22Rv1 (cell line): ENCODE results near the gene SCD.
A peak's percentile ranks its signal among the peaks of the same experiment; 100 is the strongest.

Experiments
- H3K27ac ChIP-seq: fragments of 450-650 bp; 2 replicates; pipeline ENCODE4 v1.5.1; 2017
- CTCF ChIP-seq: fragments of 450-650 bp; IDR thresholded peaks from 2 replicates; pipeline ENCODE4 v1.5.1; 2017; ENCODE audit warnings: mild to moderate bottlenecking
- ZFX ChIP-seq: fragments of 450-650 bp; IDR thresholded peaks from 2 replicates; pipeline ENCODE4 v1.6.1; 2017; ENCODE audit warnings: antibody characterized with exemption, borderline replicate concordance

SCD gene

DNA sequence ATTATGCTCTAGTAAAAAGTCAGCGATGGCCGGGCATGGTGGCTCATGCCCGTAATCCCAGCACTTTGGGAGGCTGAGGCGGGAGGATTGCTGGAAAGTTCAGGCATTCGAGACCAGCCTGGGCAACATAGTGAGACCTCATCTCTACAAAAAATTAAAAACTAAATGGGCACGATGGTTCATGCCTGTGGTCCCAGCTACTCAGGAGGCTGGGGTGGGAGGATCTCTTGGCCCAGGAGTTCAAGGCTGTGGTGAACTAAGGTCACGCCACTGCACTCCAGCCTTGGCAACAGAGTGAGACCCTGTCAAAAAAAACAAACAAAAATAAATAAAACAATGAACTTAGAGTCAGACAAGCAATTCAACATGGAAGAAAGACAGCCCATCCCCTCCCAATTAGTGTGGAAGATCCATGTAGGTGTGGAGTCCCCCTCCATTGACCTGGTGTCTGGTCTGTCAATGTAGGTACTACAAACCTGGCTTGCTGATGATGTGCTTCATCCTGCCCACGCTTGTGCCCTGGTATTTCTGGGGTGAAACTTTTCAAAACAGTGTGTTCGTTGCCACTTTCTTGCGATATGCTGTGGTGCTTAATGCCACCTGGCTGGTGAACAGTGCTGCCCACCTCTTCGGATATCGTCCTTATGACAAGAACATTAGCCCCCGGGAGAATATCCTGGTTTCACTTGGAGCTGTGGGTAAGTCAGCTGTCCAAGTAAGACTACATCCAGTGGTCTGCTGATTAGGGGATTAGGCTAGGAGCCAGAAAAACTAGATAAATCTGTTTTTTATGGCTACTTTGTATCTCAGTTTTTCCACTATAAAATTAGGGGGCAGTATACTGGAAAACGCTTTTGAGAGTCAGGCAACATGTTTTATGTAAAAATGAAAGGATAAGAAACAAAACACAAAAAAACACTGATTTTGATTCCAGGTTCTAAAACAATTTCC, 9.3 kb downstream of the SCD start:
- peak overlapping the region; percentile 89 for H3K27ac ChIP-seq
- TF ChIP-seq CTCF (no peak), ZFX (no peak)

DNA sequence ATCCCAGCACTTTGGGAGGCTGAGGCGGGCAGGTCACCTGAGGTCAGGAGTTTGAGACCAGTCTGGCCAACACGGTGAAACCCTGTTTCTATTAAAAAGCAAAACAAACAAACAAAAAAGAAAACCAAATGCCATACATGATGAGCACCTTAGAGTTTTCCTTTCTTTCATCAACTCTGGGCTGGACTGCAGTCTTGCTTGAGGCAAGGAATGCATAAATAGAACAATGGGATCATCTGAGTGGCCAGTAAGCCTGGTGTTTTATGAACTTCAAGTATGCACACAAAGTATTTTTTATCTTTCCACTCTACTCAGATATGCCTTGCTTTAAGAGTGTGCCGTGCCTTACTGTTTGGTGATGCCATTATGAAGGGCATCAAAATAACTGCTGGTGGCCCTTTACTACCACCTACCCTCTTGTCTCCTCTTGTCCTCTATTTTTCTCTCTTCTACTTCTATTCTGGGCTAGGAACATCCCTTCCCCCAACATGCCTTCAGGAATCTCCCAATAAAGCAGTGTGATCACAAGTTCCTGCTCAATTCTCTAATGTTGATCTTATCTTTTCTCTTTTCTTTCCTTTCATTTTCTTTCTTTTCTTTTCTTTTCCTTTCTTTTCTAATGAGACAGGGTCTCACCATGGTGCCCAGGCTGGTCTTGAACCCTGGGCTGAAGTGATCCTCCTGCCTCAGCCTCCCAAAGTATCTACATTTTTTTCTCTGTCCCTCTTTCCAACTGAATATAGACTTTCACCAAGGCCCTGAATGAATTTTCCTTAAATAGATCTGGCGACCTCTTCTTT, 10.2 kb downstream of the SCD start:
- no peak for TF ChIP-seq CTCF
- no peak for TF ChIP-seq ZFX
- H3K27ac ChIP-seq, result peak overlapping the region; percentile 89

DNA sequence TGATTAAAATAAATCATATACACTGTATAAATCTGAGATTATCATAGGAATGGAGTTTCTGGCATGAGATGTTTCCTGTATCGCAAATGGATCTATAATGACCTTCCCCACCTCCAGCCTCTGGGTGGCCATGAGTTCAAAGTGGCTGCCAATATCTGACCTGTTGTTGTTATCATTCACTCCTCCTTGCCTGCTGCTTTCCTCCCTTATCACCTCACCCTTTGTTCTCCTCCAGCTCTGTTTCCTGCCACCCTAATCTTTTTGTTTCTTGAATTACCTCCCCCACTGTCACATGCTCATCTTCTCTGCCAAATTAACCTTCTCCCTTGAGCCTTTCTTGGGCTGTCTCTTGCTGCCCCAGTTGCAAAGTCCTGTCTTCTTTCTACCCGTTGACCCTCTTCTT, 12.0 kb downstream of the SCD start:
- H3K27ac ChIP-seq, result peak overlapping the region; percentile 89
- TF ChIP-seq ZFX (no peak), CTCF (no peak)

DNA sequence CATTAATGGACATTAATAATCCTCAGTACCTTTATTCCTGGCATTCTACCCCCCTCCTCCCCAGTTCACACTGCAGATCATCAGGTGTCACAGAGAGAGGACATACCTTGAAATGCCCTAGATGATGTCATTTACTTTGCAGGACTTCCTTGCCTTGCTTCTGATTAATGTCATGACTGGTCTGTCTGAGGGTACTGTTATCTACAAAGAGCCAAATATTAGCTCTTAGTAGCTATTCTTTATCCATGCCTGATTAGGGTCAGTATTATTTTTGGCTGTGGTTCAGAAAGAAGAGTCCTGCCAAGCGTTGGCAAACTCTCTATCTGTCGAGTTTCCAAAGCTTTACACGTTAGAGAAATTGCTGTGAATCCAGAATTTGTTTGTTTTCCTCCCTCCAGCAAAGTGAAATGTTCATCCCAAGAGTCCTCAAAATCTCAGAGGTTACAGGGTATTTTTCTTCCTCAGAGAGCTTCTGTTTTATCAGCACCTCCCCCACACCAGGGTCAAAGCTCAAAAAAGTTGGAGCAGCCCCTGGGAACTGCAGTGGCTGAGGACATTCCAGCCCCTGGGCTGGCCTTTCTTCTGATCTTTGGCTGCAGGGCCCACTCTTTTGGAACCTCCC, 12.6 kb downstream of the SCD start:
- no peak for TF ChIP-seq ZFX
- no peak for TF ChIP-seq CTCF
- H3K27ac ChIP-seq, result peak overlapping the region; percentile 89

- peak overlapping the region; percentile 89 for H3K27ac ChIP-seq
- TF ChIP-seq CTCF (no peak), ZFX (no peak)
Observed at GRCh38 chr10:100360234-100360633, 13.2 kb downstream of the SCD start.

DNA sequence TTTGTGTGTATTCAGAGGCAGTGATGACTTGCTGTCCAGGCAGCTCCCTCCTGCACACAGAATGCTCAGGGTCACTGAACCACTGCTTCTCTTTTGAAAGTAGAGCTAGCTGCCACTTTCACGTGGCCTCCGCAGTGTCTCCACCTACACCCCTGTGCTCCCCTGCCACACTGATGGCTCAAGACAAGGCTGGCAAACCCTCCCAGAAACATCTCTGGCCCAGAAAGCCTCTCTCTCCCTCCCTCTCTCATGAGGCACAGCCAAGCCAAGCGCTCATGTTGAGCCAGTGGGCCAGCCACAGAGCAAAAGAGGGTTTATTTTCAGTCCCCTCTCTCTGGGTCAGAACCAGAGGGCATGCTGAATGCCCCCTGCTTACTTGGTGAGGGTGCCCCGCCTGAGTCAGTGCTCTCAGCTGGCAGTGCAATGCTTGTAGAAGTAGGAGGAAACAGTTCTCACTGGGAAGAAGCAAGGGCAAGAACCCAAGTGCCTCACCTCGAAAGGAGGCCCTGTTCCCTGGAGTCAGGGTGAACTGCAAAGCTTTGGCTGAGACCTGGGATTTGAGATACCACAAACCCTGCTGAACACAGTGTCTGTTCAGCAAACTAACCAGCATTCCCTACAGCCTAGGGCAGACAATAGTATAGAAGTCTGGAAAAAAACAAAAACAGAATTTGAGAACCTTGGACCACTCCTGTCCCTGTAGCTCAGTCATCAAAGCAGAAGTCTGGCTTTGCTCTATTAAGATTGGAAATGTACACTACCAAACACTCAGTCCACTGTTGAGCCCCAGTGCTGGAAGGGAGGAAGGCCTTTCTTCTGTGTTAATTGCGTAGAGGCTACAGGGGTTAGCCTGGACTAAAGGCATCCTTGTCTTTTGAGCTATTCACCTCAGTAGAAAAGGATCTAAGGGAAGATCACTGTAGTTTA, 15.8 kb downstream of the SCD start:
- TF ChIP-seq CTCF (no peak), ZFX (no peak)
- H3K27ac ChIP-seq, result peak overlapping the region; percentile 89
